HCT116 (cell line): Measurements from ENCODE around the gene NSUN7.

Source experiments
- POLR2AphosphoS5 ChIP-seq: IDR thresholded peaks from 2 replicates; pipeline ENCODE4 v1.6.1; 2011; ENCODE audit warnings: mild to moderate bottlenecking, low read depth, low read length, moderate library complexity
- TCF7L2 ChIP-seq: IDR thresholded peaks from 2 replicates; pipeline ENCODE4 v1.7.0; 2011; ENCODE audit warnings: borderline replicate concordance, inconsistent platforms; ENCODE audit not compliant: insufficient read depth, insufficient read length; ENCODE audit errors: extremely low read depth

GRCh38 chr4:40850496-40850895 is 100.7 kb downstream of the NSUN7 start:
- TF ChIP-seq TCF7L2 (no peak), POLR2AphosphoS5 (no peak)
